DOHH2 (cell line): ENCODE measurements around the gene SLC2A8.

Experiments used
- EZH2phosphoT487 ChIP-seq: fragments of 200-600 bp; sonication (generic); IDR thresholded peaks from 2 replicates; pipeline ENCODE4 v1.6.1; 2017; ENCODE audit warnings: borderline replicate concordance, mild to moderate bottlenecking, antibody characterized with exemption, low read length, moderate library complexity, mixed read lengths
- TF ChIP-seq, protein P1 (sequence below): fragments of 200-600 bp; sonication (generic); IDR thresholded peaks from one replicate; pipeline ENCODE4 v1.5.1; 2014; ENCODE audit warnings: antibody characterized with exemption, mild to moderate bottlenecking, low read depth, low read length; ENCODE audit not compliant: poor library complexity, severe bottlenecking

DNA sequence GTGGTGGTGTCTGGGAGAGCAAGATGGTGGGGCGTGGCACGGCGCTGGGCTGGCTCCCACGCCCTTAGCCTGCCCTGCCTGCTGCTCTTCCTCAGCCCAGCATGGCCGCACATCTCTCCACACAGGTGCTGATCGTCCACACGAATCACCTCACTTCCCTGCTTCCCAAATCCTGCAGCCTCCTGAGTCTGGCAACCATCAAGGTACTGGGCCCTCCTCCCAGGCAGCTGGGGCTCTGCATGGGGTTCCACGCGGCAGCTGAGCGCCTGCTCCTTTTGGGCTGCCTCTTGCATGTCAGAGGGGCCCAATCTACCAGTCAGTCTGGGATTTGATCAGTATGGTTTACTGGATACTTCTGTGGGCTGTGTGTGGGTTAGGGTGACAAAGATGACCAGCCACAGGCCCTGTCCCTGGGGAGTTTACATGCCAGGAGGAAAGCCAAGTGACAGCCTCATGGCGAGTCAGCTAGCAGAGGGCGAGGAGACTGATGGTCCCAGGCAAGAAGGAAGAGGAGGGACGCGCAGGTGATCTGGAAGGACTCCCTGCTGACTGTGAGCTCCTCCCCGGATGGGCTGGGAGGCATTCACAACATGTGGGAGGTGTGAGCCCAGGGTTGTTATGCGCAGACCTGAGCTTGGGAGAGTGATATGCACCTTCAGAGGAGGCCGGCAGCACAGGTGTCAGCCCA is 60.4 kb downstream of the SLC2A8 start:
- TF ChIP-seq, protein P1, sequence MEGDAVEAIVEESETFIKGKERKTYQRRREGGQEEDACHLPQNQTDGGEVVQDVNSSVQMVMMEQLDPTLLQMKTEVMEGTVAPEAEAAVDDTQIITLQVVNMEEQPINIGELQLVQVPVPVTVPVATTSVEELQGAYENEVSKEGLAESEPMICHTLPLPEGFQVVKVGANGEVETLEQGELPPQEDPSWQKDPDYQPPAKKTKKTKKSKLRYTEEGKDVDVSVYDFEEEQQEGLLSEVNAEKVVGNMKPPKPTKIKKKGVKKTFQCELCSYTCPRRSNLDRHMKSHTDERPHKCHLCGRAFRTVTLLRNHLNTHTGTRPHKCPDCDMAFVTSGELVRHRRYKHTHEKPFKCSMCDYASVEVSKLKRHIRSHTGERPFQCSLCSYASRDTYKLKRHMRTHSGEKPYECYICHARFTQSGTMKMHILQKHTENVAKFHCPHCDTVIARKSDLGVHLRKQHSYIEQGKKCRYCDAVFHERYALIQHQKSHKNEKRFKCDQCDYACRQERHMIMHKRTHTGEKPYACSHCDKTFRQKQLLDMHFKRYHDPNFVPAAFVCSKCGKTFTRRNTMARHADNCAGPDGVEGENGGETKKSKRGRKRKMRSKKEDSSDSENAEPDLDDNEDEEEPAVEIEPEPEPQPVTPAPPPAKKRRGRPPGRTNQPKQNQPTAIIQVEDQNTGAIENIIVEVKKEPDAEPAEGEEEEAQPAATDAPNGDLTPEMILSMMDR = no peak
- no peak for TF ChIP-seq EZH2phosphoT487
